Hepatocyte (in vitro differentiated cells): ENCODE measurements around the gene BLM. TPM values are rescaled to one million over a fixed set of nuclear protein-coding genes. Genes with fewer than 3 reads are reported as not detected.
"Not testable (repeated sequence)": the region's sequence is repeated elsewhere in the genome, so short reads cannot be mapped to it uniquely, and the experiment has no call there.

Experiments used
- DNase-seq: peaks from one replicate; pipeline ENCODE4 v3.0.0-alpha.2; 2016; ENCODE audit warnings: low spot score
- H2AFZ ChIP-seq: fragments of 200-600 bp; sonication (generic); 2 replicates; pipeline ENCODE4 v1.6.0; 2016; ENCODE audit warnings: antibody characterized with exemption, mild to moderate bottlenecking
- H3K27ac ChIP-seq: fragments of 200-600 bp; sonication (generic); 2 replicates; pipeline ENCODE4 v1.5.1; 2016; ENCODE audit warnings: mild to moderate bottlenecking
- H3K27me3 ChIP-seq: fragments of 200-600 bp; sonication (generic); 2 replicates; pipeline ENCODE4 v1.6.1; 2016
- H3K36me3 ChIP-seq: fragments of 200-600 bp; sonication (generic); replicated peaks from 2 replicates; pipeline ENCODE4 v1.5.1; 2016; ENCODE audit warnings: low read depth; ENCODE audit not compliant: insufficient read depth
- H3K4me1 ChIP-seq: fragments of 200-600 bp; sonication (generic); 2 replicates; pipeline ENCODE4 v1.5.1; 2016; ENCODE audit warnings: mild to moderate bottlenecking, moderate library complexity; ENCODE audit not compliant: insufficient read depth
- H3K4me2 ChIP-seq: fragments of 200-600 bp; sonication (generic); 2 replicates; pipeline ENCODE4 v1.6.0; 2016
- H3K4me3 ChIP-seq: fragments of 200-600 bp; sonication (generic); 2 replicates; pipeline ENCODE4 v1.5.1; 2016; ENCODE audit warnings: mild to moderate bottlenecking
- H3K79me2 ChIP-seq: fragments of 200-600 bp; sonication (generic); 2 replicates; pipeline ENCODE4 v1.6.0; 2017; ENCODE audit warnings: mild to moderate bottlenecking
- H3K9me2 ChIP-seq: fragments of 200-600 bp; sonication (generic); replicated peaks from 2 replicates; pipeline ENCODE4 v1.6.0; 2017; ENCODE audit warnings: mild to moderate bottlenecking; ENCODE audit not compliant: insufficient read depth
- H3K9me3 ChIP-seq: fragments of 200-600 bp; sonication (generic); 2 replicates; pipeline ENCODE4 v1.5.1; 2016; ENCODE audit warnings: low read depth, mild to moderate bottlenecking
- H4K20me1 ChIP-seq: fragments of 200-600 bp; sonication (generic); 2 replicates; pipeline ENCODE4 v1.6.0; 2016; ENCODE audit warnings: mild to moderate bottlenecking; ENCODE audit not compliant: insufficient read depth, poor library complexity, severe bottlenecking
- CTCF ChIP-seq: fragments of 200-600 bp; sonication (generic); IDR thresholded peaks from 2 replicates; pipeline ENCODE4 v1.5.1; 2016; ENCODE audit warnings: antibody characterized with exemption, mild to moderate bottlenecking; ENCODE audit not compliant: poor library complexity
- EZH2 ChIP-seq: fragments of 200-600 bp; sonication (generic); IDR thresholded peaks from 2 replicates; pipeline ENCODE4 v1.6.1; 2016; ENCODE audit warnings: antibody characterized with exemption, mild to moderate bottlenecking, borderline replicate concordance
- EZH2phosphoT487 ChIP-seq: fragments of 200-600 bp; sonication (generic); IDR thresholded peaks from one replicate; pipeline ENCODE4 v1.6.1; 2018; ENCODE audit warnings: antibody characterized with exemption, mild to moderate bottlenecking, low read depth, moderate library complexity; ENCODE audit not compliant: unreplicated experiment, severe bottlenecking
- WGBS: methylation state at CpG from one replicate; pipeline ENCODE4 v1.1.6; 2016; ENCODE audit warnings: low lambda C conversion rate; ENCODE audit errors: missing lambda C conversion rate; 5-methylcytosine and 5-hydroxymethylcytosine counted together
- polyA plus RNA-seq: library from polyadenylated mRNA; unstranded; fragments of >200 nt; fragmentation: Nextera tagmentation; extraction: Ambion mirVana; gene quantifications from 2 replicates; pipeline ENCODE4 v1.2.1, GENCODE V29; 2016
- total RNA-seq: library from RNA; depleted of rRNA; stranded (reverse); fragments of >200 nt; gene quantifications from 2 replicates; pipeline ENCODE4 v1.2.3, GENCODE V29; 2014

BLM gene
- total and polyA plus RNA-seq, 2 experiments from 2014 or later, result 1.7 to 3.5 TPM

- TF ChIP-seq EZH2 (no peak), EZH2phosphoT487 (no peak), CTCF (no peak)
- Histone ChIP-seq H3K27me3 (no peaks in the 10 kb centered on the region), H3K9me2 (no peaks in the 10 kb centered on the region), H4K20me1 (no peaks in the 10 kb centered on the region), H3K4me3 (no peak overlapping the region), H3K4me2 (no peak overlapping the region), H3K9me3 (no peaks in the 10 kb centered on the region), H2AFZ (no peak overlapping the region), H3K27ac (peak overlapping the region; percentile 68), H3K79me2 (no peaks in the 10 kb centered on the region), H3K4me1 (peaks cover 6% of the 10 kb centered on the region), H3K36me3 (no peaks in the 10 kb centered on the region)
- DNase-seq, result no peak
- 83% methylated on average over 5 of the region's 5 CpGs for WGBS
Observed at GRCh38 chr15:90844696-90845095, 127.5 kb downstream of the BLM start.

- no peaks in the 10 kb centered on the region for H3K9me3 ChIP-seq
- no peak overlapping the region for H3K4me2 ChIP-seq
- TF ChIP-seq EZH2, result no peak
- no peak for TF ChIP-seq EZH2phosphoT487
- no peak for TF ChIP-seq CTCF
- H3K4me1 ChIP-seq, result peaks cover 3% of the 10 kb centered on the region
- H3K36me3 ChIP-seq, result no peaks in the 10 kb centered on the region
- H2AFZ ChIP-seq, result no peak overlapping the region
- H3K79me2 ChIP-seq, result no peaks in the 10 kb centered on the region
- H3K27me3 ChIP-seq, result no peaks in the 10 kb centered on the region
- H3K4me3 ChIP-seq, result no peak overlapping the region
- H3K9me2 ChIP-seq, result no peaks in the 10 kb centered on the region
- WGBS, result 51% methylated on average over 9 of the region's 9 CpGs
- H4K20me1 ChIP-seq, result no peaks in the 10 kb centered on the region
- H3K27ac ChIP-seq, result peak overlapping the region; percentile 69
- DNase-seq, result peak; percentile 82
Observed at GRCh38 chr15:90845201-90845949, 128.2 kb downstream of the BLM start.

- 100% methylated on average over 1 of the region's 1 CpG for WGBS
- H3K4me3 ChIP-seq, H3K4me2 ChIP-seq, H3K27ac ChIP-seq, H3K9me3 ChIP-seq, H3K9me2 ChIP-seq, H3K27me3 ChIP-seq, DNase-seq, H3K36me3 ChIP-seq, H3K4me1 ChIP-seq, H2AFZ ChIP-seq, H3K79me2 ChIP-seq, H4K20me1 ChIP-seq: not testable (repeated sequence)
Observed at GRCh38 chr15:90849424-90849823, 132.3 kb downstream of the BLM start.

GRCh38 chr15:90851114-90851513 lies 134.0 kb downstream of the BLM start:
- Histone ChIP-seq H3K79me2 (no peaks in the 10 kb centered on the region), H3K4me1 (no peaks in the 10 kb centered on the region), H3K27me3 (no peaks in the 10 kb centered on the region), H3K27ac (no peak overlapping the region), H3K36me3 (no peaks in the 10 kb centered on the region), H3K4me2 (no peak overlapping the region), H3K4me3 (no peak overlapping the region), H3K9me2 (no peaks in the 10 kb centered on the region), H2AFZ (no peak overlapping the region), H4K20me1 (no peaks in the 10 kb centered on the region), H3K9me3 (no peaks in the 10 kb centered on the region)
- 86% methylated on average over 6 of the region's 6 CpGs for WGBS
- no peak for DNase-seq
- no peak for TF ChIP-seq EZH2phosphoT487
- no peak for TF ChIP-seq EZH2
- no peak for TF ChIP-seq CTCF
